ENCODE measurements around the gene RPL32.
"Not testable (repeated sequence)": the region's sequence is repeated elsewhere in the genome, so short reads cannot be mapped to it uniquely, and the experiment has no call there.

RPL32 gene

DNA sequence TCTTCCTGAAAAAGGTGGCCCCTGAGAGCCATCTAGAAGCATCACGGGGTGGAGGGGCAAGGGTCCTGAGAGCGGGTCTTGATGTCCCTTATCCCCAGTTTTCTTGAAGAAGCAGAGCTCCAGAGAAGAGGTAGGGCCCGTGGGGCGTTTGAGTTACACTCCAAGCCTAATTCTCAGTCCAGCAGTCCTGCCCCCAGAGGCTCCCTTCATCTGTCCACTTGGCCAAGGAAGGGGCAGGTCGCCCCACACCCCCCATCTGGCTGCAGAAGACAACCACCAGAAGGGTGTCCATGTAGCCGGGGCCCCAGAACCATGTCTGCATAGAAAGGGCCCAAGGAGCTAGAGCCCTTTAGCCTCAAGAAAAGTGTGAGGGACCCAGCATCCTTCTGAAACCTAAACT is 25.5 kb upstream of the RPL32 start:
- DNase-seq = no peak

DNA sequence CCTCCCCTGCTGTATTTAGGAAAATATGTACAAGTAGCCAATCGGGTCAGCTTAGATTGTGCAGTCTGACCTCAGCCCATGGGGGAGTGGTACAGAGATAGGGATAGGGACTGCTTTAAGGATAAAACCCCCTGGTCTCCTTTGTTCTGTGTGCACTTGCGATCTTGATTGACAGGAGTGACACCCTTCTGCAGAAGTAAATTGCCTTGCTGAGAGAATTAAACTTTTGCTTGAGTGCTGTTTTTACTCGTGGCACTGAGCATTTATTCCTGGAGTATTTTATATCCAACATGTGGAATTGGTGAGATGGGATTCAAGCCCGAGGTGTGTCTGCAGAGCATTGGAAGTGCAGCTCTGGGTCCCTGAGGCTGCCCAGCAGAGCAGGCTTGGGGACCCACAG is 23.9 kb upstream of the RPL32 start:
- no peak for DNase-seq

DNA sequence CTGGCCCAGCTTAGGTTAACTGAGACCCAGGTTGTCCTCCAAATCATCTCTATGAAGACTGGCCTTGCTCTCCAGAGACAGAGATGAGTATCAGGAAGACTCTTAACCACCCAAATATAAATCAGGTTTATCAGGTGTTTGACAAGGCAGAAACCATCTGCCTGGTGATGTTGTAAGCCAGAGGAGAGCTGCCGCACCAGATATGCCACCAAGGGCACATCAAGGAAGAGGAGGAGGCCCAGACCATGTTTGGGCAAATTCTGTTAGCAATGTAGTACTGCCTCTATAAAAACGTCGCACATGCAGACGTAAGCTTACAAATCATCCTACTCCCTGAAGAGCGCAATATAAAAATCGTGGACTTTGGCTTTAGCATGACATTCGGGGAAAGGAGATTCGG is 21.0 kb upstream of the RPL32 start:
- no peak for DNase-seq

DNA sequence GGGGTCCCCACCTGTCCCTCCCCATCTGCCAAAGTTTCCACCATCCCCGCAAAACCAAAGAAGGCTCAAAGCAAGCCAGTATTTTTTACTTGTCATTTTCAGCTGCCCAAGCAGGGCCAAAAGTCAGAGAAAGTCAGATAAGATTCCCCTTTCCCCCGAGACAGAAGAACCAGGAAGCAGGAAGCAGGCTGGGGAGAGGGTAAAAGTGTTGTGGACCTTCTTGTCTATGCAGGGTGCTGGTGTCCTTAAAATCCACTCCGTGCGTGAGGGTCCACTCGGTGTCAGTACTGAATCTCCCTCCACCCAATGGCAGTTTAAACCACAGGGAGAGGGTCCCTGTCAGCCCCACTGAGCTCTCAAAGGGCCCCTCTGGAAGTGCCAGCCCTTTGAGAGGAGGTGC is 20.2 kb upstream of the RPL32 start:
- no peak for DNase-seq

DNA sequence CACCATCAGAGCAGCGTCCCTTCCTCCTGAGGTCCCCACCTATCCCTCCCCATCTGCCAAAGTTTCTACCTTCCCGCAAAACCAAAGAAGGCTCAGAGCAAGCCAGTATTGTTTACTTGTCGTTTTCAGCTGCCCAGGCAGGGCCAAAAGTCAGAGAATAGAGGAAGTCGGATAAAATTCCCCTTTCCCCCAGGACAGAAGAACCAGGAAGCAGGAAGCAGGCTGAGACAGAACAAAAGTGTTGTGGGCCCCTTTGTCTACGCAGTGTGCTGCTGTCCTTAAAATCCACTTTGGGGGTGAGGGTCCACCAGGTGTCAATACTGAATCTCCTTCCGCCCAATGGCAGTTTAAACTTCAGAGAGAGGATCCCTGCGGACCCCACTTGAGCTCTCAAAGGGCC is 18.5 kb upstream of the RPL32 start:
- no peak for DNase-seq

DNA sequence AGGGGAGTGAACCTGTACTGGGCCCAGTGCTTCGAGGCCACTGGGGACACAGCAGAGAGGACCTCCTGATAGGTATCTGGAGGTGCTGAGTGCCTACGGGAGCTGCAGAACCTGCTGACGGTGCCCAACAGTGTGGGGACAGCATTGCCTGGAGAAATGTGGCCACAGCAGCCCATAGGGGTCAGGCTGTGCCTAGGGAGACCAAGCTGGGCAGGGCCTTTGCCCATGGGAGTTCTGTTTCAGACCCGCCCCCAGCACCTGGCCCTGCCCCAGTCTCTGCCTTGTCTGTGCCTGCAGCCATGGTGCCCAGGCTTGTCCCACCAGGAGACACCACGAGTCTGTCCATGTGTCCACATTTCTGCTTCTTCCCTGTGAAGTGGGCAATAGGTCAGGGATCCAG is 15.3 kb upstream of the RPL32 start:
- no peak for DNase-seq

DNA sequence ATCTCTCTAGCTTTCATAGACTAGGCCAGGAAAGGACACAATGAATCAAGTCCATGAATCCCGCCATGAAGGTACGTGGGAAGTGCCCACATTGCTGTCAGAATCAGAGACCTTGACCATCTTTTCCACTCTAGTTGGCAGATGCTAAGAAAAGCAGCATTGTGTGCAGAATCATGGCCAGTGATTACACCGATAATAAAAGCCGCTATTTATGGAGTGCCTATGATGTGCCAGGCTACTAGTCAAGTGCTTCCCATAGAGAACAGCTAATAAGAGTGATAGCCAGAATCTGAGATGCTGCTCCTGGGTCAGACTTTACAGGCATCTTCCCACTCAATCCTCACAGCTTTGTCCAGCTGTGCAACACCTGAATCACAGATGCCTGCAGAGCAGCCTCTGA is 13.2 kb upstream of the RPL32 start:
- DNase-seq = no peak

DNA sequence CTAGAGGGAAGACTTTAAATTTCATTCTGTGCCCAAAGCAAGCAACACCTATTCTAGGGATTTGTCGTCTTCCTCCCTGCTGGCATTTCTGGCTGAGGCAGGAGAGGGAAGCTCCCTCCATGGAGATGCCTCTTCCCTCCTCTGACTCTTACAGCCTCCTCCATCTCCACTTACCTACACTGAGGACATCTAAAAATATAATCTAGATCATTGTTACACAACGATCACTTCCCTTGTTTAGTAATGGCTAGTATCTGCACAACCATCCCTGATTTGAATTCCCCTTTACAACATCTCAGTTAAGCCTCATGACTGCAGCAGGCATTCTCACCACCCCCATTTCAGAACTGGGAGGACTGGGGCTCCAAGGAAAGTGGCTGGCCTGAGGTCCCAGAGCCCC is 12.5 kb upstream of the RPL32 start:
- DNase-seq = not testable (repeated sequence)

DNA sequence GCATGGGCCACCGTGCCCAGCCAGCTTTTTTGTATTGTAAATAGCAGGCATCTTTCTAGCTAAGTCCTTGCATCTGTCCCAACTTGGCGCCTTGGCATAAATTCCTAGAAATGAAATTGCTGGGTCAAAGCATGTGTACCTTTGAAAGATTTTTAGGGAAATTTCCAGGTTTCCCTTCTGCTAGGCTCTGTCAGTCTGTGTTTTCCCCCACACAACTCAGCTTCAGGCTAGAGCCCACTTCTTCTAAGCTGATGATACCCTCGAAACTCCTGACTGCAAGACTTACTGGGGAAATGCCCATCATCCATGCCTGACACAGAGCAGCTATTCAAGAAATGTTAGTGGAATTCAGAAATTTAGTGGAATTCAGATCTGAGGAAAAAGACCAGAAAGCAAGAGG is 10.8 kb upstream of the RPL32 start:
- no peak for DNase-seq

DNA sequence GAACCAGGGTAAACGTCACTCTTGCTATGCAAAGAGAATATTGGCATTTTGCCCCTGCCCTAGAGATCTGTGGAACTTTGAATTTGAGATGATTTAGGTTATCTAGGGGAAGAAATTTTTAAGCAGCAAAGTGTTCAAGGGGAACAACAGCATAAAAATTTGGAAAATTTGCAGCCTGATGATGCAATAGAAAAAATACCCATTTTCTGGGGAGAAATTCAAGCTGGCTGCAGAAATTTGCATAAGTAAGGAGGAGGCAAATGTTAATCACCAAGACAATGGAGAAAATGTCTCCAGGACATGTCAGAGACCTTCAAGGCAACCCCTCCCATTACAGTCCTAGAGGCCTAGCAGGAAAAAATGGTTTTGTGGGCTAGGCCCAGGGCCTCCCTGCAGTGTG is 4.4 kb upstream of the RPL32 start:
- DNase-seq = no peak

DNA sequence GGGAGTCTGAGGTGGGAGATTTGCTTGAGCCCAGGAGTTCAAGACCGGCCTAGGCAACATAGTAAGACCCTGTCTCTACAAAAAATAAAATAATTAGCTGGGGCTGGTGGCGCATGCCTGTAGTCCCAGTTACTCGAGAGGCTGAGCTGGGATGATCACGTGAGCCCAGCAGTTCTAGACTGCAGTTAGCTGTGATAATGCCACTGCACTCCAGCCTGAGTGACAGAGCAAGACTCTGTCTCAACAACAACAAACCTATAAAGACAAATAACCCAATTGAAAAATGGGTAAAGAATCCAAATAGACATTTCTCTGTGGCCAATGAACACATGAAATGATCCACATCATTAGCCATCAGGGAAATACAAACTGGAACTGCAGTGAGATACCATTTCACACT is 1.1 kb upstream of the RPL32 start:
- no peak for DNase-seq

DNA sequence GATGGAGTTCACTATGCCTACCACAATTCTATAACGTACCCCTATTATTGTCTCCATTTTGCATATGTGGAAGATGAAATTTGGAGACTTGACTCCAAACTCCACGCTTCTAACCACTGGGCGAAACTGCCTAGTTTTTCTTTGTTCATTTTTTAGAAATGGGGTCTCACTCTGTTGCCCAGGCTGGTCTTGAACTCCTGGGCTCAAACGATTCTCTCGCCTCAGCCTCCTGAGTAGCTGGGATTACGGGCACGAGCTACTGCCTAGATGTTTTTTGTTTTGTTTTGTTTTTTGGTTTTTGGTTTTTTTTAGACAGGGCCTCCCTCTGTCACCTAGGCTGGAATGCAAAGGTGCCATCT is 584 bp upstream of the RPL32 start:
- DNase-seq = no peak

DNA sequence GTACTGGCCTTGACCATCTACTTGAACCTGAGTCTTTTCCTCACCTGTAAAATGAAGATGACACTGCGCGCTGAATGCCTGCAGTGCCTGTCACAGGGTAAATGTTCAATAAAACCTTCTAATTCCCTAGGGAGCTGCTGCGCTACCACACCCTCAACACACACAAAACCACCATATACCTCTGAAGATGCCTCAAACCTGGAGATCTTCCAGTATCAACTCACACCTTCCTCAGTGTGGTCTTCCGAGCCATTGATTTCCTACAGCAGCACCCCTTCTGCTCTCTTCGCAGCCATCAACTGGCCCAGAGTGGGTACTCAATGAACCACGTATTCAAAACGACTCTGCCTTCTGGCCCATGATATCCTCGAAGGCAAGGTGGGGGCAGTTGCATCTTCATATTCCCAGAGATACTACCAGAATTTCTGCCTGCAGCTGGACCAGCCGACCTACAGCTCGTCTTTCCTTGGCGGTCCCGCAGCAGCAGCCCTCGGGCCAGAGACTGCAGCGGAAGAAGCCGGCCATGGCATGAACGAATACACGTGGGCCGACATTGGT is 695 bp downstream of the RPL32 start:
- DNase-seq = no peak

DNA sequence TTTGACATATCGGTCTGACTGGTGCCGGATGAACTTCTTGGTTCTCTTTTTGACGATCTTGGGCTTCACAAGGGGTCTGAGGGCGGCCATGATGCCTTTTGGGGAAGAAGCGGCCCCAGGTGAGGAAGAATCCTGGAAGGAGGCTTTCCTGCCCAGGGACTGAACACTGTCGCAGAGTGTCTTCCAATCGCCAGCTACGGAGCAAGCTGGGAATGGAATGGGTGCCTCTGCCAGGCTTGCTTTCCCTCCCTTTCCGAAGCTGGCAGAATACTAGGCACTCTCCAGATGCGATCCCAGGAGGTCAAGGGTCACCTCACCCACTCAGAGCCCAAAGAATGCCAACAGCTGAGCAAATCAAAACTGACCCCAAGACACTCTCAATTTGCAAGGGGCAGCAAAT is 1.2 kb downstream of the RPL32 start:
- DNase-seq = not testable (repeated sequence)

DNA sequence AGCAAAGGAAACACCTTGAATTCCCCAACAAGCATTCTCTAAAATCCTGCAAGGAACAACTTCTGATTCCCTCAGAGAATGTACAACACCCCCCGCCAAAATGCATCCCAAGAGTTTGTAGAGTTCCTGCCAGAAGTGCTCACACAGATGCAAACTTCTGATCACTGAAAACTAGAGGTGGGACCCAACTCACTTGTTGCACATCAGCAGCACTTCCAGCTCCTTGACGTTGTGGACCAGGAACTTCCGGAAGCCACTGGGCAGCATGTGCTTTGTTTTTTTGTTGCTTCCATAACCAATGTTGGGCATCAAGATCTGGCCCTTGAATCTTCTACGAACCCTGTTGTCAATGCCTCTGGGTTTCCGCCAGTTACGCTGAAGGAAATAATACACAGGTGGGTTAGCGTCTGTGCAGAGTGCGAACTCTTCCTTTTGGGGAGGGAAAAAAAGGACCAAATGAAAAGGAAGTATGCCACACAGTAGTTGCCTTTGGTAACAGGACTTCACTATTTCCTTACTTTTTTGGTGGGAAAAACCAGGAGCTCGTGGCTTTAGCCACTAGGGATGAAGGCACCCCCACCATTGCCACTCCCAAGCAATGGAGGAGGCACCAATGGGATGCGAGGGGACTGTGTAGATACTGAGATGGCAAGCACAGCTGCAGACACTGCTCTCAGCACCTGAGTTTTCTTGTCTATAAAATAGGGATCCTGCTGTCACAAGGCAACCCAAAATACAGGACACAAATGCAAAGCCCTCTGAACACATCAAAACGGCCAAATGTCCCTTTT is 2.0 kb downstream of the RPL32 start:
- no peak for DNase-seq

DNA sequence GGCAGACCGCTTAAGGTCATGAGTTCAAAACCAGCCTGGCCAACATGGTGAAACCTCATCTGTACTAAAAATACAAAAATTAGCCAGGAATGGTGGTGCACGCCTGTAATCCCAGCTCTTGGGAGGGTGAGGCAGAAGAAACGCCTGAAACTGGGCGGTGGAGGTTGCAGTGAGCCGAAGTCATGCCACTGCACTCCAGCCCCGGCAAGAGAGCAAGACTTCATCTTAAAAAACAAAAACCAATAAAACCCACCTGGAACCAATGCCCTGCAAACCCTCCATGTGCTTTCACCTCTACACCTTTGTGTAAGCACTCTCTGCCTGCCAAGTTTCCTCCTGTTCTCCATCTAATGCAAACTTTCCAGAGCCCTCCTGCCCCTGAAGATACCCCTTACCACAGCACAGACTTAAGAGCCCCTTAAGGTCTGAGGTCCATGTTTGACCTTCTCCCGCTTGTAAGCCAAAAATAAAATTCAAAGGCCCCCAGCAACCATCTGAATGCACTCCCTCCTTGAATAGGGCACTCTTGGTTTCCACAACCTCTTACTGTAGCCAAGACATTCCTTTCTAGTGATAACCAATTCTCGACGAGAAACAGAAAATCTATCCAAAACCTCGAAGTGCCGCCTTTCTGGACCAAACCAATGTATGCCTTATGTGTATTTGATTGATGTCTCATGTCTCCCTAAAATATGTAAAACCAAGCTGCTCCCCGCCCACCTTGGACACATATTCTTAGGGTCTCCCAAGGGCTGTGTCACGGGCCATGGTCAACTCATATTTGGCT is 3.0 kb downstream of the RPL32 start:
- no peak for DNase-seq

DNA sequence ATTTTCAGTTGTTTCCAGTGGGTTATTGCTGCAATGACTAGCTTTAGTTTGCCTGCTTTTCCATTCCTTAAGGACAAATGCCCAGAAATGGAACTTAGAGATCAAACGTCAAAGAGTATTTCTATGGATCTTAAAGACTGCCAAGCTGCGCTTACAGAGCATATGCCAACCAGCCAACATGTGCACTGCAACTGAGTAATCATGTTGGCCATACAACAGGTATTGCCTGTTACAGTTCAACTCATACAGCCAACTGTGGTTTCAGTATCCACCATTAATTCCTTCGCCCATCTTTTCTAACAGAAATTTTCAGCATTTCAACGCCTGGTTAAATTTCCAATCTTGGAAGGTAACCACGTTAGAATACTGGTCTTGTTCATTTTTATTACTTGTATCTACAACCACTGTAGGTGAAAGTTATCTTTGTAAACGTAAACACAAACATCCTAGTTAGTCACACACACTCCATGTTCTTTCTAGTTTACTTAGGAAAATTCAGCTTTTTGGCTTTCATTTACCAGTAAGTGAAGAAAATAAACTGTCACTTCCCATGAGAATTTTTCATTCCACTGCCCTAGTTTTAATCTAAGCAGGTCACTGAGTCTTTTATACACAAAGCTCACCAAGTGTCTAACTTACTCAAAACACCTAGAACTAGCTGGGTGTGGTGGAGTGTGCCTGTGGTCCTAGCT is 3.9 kb downstream of the RPL32 start:
- DNase-seq = no peak

DNA sequence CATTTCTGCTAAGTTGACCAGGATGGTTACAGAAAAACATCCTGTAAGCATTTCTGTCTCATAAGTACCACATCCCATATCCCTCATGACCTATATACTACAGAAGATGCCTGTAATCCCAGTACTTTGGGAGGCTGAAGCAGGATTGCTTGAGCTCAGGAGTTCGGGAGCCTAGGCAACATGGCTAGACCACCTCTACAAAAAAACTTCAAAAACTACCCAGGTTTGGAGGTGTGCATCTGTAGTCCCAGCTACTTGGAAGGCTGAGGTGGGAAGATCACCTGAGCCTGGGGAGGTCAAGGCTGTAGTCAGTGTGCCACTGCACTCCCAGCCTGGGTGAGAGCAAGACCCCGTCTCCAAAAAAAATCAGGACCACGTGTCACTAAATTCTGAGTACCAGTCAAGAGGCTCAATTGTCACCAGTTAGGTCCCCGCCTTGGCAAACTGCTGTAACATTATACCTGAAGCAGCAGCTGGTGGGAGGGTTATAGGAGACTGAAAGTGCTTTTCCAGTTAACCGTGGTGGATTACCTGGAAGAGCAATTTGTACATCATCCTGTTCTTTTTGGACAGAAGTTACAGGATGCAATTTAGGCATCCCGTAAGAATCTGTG is 6.2 kb downstream of the RPL32 start:
- no peak for DNase-seq

DNA sequence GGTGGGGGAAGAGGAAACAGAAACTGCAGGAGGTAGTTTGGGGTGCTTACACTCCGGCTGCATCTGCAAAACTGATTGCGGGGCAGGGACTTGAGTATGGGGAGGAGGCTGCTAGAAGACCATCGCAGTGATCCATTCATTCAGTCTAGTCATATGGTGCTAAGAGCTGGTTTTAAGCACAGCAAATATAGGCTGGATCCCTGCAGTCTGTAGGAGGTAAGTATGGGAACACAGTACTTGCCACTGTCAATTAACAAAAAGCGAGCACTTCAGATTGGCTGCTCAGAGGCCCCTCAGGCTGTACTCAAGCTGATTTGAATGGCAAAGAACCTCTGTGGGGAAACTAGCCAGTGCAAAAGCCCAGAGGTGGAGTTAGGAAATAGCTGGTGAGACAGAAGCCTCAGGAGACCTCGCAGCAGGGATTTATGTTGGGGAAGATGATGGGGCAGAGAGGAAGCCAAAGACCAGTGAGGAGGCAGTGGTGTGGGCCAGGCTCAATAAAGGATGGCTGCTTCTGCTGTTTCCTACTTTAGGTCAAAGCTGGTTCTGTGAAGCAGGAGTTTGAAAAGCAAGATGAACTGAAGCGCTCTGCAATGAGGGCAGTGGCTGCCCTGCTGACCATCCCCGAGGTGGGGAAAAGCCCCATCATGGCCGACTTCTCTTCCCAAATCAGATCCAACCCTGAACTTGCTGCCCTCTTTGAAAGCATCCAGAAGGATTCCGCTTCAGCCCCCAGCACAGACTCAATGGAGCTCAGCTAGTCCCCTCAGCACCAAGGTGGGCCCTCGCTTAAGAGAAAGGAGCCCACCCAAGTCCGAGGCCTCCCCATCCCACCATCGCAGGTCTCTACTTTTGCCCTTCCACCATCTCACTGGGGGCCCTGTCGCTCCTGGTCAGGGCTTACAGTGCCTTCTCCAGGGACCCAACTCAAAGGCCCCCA is 7.9 kb downstream of the RPL32 start:
- no peak for DNase-seq

DNA sequence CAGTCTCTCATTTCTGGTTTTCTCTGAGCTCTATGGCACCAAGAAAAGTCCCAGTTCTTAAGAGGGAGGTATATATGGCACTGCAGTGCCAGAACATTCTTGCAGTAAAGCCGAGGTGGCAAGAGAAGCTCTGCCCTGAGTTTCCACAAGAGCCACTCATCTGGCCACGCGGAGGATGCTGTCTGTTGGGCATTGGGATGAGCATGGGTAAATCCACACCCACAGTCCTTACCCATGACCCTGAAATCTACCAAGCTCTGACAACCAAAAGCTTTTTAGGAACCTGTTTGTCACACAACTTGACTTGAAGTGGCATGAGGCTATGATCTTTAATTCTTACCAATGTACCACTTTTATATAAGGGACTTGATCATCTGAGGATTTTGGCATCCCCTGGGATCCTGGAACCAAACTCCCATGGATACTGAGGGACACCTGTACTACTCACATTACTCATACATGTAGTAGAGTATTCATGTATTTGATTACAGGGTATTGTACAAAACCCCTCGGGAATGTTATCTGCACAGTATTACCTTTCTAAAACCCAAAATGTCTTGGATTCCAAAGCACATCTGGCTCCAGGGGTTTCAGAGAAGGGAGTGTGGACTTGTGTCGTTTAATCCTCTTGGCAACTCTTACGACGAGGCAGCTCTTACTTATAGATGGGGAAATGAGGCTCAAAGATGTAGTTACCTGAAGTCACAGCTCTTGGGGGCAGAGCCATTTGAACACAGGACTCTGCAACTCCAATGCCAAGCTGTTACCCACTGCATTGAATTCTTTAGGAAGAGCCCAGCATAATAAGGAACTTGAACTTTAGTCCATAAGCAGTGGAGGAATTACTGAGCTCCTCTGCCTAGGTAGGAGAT is 8.8 kb downstream of the RPL32 start:
- DNase-seq = no peak

DNA sequence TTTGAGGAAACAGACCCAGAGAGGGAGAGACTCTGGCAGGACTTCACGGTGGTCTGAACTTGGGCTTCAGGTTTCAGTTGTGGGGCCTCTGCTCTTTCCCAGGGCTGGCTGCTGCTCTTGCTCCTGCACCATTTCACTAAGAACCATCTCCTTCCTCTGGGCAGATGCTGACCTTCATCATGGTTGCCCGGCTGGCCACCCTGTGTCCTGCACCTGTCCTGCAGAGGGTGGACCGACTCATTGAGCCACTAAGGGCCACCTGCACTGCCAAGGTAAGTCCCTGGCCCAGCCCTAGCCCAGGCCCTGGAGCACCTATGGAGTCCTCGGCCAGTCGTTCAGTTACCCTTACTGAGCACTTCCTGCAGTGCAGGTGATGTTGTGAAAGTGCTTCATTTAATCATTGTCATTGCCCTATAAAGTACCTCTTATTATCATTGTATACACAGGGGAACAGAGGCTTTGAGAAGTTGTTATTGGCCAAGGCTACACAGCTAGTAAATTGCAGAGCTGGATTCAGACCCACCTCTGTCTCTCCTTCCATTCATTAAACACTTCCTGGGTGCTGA is 10.0 kb downstream of the RPL32 start:
- no peak for DNase-seq
